Embryonic facial prominence (tissue), 1 donor: ENCODE results near the gene MGAT5.

Experiments used
- DNase-seq: peaks from one replicate; pipeline ENCODE4 v3.0.0-alpha.2; 2016; ENCODE audit errors: extremely low spot score

MGAT5 gene, protein sequence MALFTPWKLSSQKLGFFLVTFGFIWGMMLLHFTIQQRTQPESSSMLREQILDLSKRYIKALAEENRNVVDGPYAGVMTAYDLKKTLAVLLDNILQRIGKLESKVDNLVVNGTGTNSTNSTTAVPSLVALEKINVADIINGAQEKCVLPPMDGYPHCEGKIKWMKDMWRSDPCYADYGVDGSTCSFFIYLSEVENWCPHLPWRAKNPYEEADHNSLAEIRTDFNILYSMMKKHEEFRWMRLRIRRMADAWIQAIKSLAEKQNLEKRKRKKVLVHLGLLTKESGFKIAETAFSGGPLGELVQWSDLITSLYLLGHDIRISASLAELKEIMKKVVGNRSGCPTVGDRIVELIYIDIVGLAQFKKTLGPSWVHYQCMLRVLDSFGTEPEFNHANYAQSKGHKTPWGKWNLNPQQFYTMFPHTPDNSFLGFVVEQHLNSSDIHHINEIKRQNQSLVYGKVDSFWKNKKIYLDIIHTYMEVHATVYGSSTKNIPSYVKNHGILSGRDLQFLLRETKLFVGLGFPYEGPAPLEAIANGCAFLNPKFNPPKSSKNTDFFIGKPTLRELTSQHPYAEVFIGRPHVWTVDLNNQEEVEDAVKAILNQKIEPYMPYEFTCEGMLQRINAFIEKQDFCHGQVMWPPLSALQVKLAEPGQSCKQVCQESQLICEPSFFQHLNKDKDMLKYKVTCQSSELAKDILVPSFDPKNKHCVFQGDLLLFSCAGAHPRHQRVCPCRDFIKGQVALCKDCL

GRCh38 chr2:134253804-134254203 is at the start of gene MGAT5:
Gene MGAT5 (plus strand): TSS chr2:134254072. CDS start chr2:134254404, 332 bp downstream.
- peak; percentile 20 for DNase-seq

DNA sequence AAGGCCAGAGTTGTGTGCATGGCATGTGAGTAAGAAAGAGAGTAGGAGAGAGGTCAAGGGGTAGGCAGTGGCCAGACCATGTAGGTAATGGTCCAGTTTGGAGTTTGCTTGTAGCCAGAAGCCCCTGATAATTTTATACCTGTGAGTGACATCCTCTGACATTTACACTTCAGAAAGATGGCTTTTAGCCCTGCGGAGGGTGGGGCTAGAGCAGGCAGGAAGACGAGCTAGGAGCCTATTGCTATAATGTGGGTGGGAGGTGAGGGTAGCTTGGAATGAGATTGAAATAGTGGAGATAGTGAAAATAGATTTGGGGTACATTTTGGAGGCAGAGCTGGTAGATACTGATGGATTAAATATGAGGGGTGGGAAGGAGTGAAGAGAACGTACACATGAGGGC is 48.8 kb upstream of the MGAT5 start:
- no peak for DNase-seq

- no peak for DNase-seq
These were observed 47.8 kb upstream of the MGAT5 start for GRCh38 chr2:134206031-134206430.

DNA sequence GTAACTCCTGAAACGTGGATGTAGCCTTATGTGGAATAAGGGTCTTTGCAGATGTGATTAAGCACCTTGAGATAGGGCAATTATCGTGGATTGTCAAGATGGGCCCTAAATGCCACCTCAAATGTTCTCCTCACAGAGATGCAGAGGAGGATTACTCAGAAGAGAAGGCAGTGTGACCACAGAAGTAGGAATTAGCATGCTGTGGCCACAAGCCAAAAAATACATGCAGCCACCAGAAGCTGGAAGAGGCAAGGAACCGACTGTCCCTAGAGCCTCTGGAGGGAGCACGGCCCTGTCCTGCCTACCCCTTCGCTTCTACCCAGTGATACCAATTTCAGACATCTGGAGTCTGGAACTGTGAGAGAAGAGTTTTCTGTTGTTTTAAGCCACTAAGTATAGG is 47.3 kb upstream of the MGAT5 start:
- no peak for DNase-seq

DNA sequence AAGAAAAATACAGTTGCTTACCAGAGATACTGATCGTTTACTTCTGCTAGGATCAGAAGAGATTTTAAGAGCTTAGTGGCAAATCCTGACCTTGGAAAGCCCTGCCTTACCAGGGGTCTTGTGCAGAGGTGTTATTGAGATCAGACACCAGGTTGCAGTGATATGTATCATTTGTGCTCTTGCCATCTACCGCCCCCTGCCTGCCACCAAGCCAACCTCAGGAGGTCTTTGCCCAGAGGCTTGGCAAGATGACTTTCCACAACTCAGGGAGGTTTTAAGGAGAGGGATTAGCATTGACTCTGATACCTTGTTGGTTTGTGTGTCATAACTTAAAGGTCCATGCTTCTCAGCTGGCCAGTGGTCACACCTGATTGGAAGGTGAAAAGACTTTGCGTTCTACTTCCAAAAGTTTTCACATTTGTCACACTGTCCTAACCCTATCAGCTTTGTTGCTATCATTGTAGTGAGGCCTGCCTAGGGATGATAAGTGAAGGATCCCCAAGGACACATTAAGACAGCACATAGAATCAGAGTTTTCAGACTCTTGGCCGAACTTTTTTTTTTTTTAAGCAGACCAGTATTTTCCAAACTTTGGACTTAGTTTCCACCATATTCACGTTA is 46.2 kb upstream of the MGAT5 start:
- no peak for DNase-seq

GRCh38 chr2:134208825-134209224 is 45.0 kb upstream of the MGAT5 start:
- no peak for DNase-seq

DNA sequence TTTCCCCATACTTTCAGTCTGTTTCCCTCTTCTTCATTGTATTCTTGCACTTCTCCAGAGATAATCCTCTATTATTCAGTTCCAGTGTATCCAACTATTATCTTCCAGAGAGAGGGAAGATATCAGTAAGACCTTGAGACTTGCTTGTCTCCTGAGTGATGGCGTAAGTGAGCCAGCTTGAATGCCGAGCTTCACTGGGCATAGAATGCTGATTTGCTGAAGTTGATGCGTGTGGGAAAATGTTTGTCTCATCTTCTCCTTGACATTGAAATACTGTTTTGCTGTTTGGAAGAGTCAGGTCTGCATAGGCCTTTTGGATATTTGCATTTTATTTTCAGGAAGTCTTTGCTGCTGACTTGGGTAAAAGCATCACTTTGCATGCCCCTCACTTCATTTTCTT is 41.1 kb upstream of the MGAT5 start:
- DNase-seq: no peak

GRCh38 chr2:134216152-134216829 is 37.6 kb upstream of the MGAT5 start:
- no peak for DNase-seq

DNA sequence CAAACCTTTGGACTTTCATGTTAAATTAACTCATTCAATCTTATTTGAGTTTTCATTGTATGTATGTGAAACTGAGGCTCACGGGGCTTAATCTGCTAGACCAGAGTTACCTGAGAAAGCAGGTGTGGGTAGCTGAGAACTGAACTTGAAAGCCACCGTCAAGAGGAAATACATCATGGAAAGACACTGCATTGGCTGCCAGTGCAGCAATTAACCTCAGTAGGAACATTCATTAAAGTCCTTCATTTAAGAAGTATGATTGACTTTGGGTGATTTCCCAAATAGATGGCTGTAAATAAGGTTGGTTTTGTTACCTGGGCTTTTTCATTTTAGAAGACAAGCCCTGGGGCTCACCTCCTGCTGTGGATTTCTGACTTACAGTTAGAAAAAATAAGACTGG is 36.5 kb upstream of the MGAT5 start:
- no peak for DNase-seq

DNA sequence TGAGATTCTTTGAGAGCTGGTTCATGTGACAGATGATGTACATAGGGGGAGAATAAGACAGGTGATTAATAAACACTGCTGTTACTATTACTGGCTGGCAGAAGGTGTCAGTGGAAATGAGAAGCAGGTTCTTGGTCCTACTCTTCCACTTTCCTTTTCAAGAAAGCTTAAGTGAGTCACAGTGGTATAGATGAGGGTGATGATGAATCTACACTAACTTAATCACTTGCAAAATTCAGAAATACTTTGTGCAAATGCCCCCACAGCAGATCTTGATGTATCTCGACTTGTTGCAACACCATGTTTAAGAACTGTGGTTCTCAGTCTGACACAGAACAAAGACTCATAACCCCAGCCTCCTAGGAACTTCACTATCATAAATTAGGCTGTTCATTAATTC is 35.9 kb upstream of the MGAT5 start:
- no peak for DNase-seq

GRCh38 chr2:134218414-134218813 is 35.5 kb upstream of the MGAT5 start:
- no peak for DNase-seq

- no peak for DNase-seq
These were observed 34.8 kb upstream of the MGAT5 start for GRCh38 chr2:134218930-134219658.

DNA sequence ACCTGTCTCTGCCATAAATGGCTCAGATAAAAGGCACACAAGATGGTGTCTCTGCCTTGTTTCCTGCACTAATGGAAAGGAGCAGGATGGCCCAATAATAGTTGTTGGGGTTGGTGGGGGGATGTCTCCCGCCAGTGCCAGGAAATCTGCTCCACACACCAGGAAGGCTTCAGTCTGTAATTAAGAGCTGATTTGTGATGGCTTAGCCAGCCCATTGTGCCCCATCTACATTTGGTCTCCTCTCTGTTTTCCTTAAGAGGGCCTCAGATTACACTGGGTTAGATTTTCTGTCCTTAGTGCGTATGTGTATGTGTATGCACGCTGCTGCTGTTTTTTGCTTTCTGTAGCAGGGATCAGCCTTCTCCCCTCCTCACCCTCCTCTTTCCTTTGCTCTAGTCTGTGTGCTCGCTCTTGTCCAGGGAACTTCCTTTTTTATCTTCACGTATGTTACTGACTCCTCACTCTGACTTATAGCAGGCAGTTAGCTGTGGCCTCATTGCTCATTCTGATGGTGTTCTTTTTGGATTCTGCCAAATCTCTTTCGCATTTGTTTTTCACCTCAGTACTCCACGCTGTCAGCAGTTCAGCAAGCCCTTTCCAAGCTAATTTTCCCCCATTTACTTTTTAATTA is 33.4 kb upstream of the MGAT5 start:
- no peak for DNase-seq

DNA sequence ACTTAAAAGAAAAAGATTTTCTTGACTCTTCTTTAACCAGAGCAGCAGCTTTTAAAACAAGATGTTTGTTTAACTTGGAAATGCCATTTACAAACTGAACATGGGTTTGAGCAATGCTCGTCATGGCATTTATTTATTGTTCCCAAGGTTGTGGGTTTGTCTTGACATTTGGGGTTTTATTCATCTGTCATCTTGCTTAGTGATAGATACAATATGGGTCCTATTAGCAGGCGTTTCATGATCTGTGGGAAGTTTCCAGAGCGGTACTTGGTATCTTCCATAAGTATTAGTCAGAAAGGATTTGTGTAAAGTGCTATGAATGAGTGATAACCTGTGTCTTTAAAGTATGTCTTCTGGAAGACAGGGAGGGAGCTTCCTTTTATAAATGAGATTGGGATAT is 29.9 kb upstream of the MGAT5 start:
- no peak for DNase-seq

GRCh38 chr2:134225173-134225572 is 28.7 kb upstream of the MGAT5 start:
- DNase-seq: no peak

DNA sequence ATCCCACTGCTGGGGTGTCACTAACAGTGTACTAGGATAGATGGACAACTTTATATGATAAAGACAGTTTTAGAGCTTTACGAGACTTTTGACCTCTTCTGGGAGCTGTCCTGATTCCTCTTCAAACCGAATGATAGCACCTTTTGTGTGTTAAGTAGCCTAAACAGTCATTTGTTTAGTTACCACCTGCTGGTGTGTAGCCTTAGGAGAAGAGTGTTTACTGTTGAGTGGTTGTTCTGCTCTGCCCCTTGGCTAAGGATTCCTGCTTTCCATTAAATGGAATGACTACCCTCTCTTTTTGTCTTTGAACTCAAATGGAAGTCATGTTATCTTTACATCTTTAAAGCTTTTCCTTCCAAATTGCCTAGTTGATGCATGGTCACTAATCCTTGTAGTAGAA is 28.0 kb upstream of the MGAT5 start:
- no peak for DNase-seq

DNA sequence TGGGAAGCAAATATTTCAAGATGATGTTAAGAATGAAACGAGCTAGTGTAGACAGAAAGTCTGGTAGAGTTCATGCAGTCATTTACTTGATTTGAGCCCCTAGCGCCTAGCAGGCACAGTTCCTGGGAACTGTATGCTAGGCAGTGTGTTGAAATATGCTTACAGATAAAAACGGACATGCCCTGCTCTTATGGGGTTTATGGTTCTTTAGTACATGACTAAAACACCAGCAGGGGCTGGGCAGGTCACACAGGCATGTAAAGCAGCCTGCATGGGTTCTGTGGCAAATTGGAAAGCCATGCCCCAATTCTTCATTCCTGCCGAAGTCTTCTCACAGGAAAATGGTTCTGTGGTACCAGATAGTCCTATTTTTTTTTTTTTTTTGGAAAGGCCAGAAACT is 27.3 kb upstream of the MGAT5 start:
- DNase-seq: no peak

- DNase-seq: no peak
These were observed 26.2 kb upstream of the MGAT5 start for GRCh38 chr2:134227666-134228065.

DNA sequence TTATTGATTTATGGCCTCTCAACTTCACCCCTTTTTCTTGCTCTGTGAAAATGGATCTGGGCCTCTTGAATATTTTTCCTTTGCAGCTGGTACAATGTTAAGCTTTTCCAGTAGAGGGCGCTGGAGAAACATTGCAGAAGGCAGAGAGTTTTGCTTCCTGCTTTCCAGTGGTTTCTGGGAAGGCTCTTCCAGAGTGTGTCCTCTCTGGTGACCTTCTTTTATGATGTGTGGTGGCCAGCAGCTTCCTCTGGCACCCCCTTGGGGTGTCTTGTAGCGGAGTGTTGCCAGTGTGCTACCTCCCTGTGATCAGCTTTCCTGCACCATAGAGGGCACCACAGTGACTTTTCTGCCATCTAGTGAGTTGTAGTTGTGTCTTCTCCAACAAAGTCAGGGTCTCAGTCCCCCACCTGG is 25.4 kb upstream of the MGAT5 start:
- DNase-seq: no peak

GRCh38 chr2:134229540-134229939 is 24.3 kb upstream of the MGAT5 start:
- no peak for DNase-seq

DNA sequence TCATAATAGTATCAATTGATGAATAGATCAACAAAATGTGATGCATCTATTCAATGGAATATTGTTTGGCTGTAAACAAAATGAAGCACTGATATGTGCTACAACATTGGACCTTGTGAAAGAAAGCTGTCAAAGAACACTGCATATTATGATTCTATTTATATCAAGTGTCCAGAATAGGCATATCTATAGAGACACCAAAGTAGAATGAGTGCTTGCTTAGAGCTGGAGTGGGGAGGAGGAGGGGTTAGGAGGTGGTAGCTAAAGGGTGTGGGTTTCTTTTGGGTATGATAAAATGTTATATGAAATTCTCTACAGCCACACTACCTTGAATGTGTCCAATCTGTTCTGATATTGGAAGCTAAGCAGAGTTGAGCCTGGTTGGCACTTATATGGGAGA is 23.0 kb upstream of the MGAT5 start:
- no peak for DNase-seq
